Activated CD4-positive, alpha-beta T cell treated with anti-CD3 and anti-CD28 coated beads for 4 hours (primary cell): ENCODE results near the gene ZYX.
"Not testable (repeated sequence)": the region's sequence is repeated elsewhere in the genome, so short reads cannot be mapped to it uniquely, and the experiment has no call there.

Source experiments
- DNase-seq, 2 donors: peaks; one replicate each; pipeline ENCODE4 v3.0.0-alpha.2; 2020

The ZYX gene

GRCh38 chr7:143387156-143387975 lies 6.2 kb downstream of the ZYX start:
- no peak for DNase-seq

GRCh38 chr7:143388051-143388450 lies 6.9 kb downstream of the ZYX start:
- DNase-seq = no peak

GRCh38 chr7:143388491-143389101 lies 7.5 kb downstream of the ZYX start:
- no peak for DNase-seq

- DNase-seq = no peak
Observed at GRCh38 chr7:143389316-143390103, 8.4 kb downstream of the ZYX start.

GRCh38 chr7:143390104-143390772 lies 9.1 kb downstream of the ZYX start:
- DNase-seq = no peak

GRCh38 chr7:143390773-143391317 lies 9.7 kb downstream of the ZYX start:
- DNase-seq = no peak

- DNase-seq = no peak
Observed at GRCh38 chr7:143391462-143392404, 10.6 kb downstream of the ZYX start.

GRCh38 chr7:143392427-143392826 lies 11.3 kb downstream of the ZYX start:
- DNase-seq = not testable (repeated sequence)

GRCh38 chr7:143392875-143393266 lies 11.7 kb downstream of the ZYX start:
- no peak for DNase-seq

GRCh38 chr7:143393267-143394041 lies 12.3 kb downstream of the ZYX start:
- DNase-seq = no peak

- no peak for DNase-seq
Observed at GRCh38 chr7:143394068-143394467, 12.9 kb downstream of the ZYX start.

- no peak for DNase-seq
Observed at GRCh38 chr7:143394777-143395176, 13.6 kb downstream of the ZYX start.

GRCh38 chr7:143395187-143396149 lies 14.3 kb downstream of the ZYX start:
- DNase-seq = no peak

GRCh38 chr7:143396182-143396581 lies 15.0 kb downstream of the ZYX start:
- no peak for DNase-seq

- no peak for DNase-seq
Observed at GRCh38 chr7:143396625-143397556, 15.7 kb downstream of the ZYX start.

- no peak for DNase-seq
Observed at GRCh38 chr7:143397710-143398530, 16.8 kb downstream of the ZYX start.

GRCh38 chr7:143398616-143399015 lies 17.5 kb downstream of the ZYX start:
- DNase-seq = no peak

- no peak for DNase-seq
Observed at GRCh38 chr7:143399151-143399550, 18.0 kb downstream of the ZYX start.
